Measurements from ENCODE around the gene ALX4. TPM values are rescaled to one million over a fixed set of nuclear protein-coding genes. Genes with fewer than 3 reads are reported as not detected.

The ALX4 gene
- polyA plus RNA-seq, 3 donors = not detected

DNA sequence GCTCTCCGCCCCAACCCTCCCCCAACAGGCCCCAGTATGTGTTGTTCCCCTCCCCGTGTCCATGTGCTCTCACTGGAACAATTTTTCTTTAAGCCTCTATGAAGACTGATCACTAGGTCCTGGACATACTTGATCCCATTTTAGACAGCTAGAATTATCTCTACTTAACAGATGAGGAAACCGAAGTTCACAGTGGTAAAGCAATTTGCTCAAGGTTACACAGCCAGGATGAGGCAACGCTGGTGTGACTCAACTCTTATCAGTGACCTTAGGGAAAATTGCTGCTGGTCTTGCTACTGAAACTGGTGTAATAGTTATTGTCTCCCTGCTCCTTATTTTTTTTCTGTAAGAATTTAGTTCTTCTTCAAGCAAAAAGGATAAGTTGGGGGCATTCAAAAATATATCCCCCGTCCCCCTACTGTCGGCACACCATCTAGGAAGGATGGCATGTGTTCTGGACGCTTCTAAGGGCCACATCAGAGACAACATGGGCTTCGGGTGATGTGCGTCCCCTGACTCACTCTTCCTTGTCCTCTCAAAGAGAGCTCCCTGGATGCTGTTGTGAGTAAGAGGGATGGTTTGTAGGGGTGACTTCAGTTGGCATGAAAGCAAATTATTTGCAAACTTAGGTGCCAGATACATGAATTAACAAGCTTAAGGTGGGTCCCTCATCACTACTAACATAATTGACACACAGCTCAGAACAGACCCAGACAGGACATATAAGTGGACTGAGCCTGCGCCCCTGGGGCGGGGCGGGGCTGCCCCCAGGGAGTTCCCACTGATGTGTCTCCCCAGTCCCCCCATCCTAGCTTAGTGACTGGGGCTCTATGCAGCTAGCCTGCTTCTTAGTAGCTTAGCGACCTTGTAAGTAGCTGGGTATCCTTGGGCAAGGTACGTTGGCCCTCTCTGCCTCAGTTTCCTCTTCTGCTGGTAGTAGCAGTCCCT lies 23.6 kb upstream of the ALX4 start:
- no peaks in the 10 kb centered on the region for H3K4me1 Mint-ChIP-seq
- no peak overlapping the region for H3K4me2 ChIP-seq (replicated peaks; ENCODE audit: extremely low read depth, low read length, poor library complexity, severe bottlenecking)
- TF ChIP-seq, protein P1, sequence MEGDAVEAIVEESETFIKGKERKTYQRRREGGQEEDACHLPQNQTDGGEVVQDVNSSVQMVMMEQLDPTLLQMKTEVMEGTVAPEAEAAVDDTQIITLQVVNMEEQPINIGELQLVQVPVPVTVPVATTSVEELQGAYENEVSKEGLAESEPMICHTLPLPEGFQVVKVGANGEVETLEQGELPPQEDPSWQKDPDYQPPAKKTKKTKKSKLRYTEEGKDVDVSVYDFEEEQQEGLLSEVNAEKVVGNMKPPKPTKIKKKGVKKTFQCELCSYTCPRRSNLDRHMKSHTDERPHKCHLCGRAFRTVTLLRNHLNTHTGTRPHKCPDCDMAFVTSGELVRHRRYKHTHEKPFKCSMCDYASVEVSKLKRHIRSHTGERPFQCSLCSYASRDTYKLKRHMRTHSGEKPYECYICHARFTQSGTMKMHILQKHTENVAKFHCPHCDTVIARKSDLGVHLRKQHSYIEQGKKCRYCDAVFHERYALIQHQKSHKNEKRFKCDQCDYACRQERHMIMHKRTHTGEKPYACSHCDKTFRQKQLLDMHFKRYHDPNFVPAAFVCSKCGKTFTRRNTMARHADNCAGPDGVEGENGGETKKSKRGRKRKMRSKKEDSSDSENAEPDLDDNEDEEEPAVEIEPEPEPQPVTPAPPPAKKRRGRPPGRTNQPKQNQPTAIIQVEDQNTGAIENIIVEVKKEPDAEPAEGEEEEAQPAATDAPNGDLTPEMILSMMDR (IDR thresholded peaks at IDR 0.05) = no peak
- H4K20me1 ChIP-seq (ENCODE audit: insufficient read depth, low read length) = no peaks in the 10 kb centered on the region
- no peaks in the 10 kb centered on the region for H3K79me2 ChIP-seq (ENCODE audit: insufficient read depth, low read length)
- no peaks in the 10 kb centered on the region for H3K36me3 Mint-ChIP-seq
- WGBS (ENCODE audit: insufficient coverage) = 90% methylated on average over 10 of the region's 14 CpGs
- H3K27me3 Mint-ChIP-seq (ENCODE audit: low read depth in 3 of 3) = peaks cover 46 to 76% (median 64%) of the 10 kb centered on the region in 3 donors
- no peaks in the 10 kb centered on the region for H3K36me3 ChIP-seq (replicated peaks in 1 of 2; ENCODE audit: control insufficient read depth in 1 of 2, insufficient read depth in 2 of 2, low read length in 2 of 2)
- H3K4me3 ChIP-seq (replicated peaks in 1 of 3; ENCODE audit: low read depth in 2 of 3, low read length in 3 of 3) = no peak overlapping the region
- no peak for DNase-seq
- H3K9me3 ChIP-seq (replicated peaks in 1 of 2; ENCODE audit: control insufficient read depth in 1 of 2, insufficient read depth in 1 of 2, low read length in 2 of 2) = no peaks in the 10 kb centered on the region
- H3K27ac ChIP-seq (ENCODE audit: low read depth in 1 of 2, low read length in 2 of 2) = no peak overlapping the region
- no peak overlapping the region for H3K4me3 Mint-ChIP-seq
- H3K9me3 Mint-ChIP-seq = peaks cover 0 to 2% (median 0%) of the 10 kb centered on the region in 7 donors
- H3K9ac ChIP-seq (ENCODE audit: insufficient read depth, low read length, poor library complexity, severe bottlenecking) = no peak overlapping the region
- H3K4me1 ChIP-seq (ENCODE audit: control insufficient read depth in 1 of 2, insufficient read depth in 2 of 2, low read length in 2 of 2) = no peaks in the 10 kb centered on the region
- H3K27ac Mint-ChIP-seq = no peak overlapping the region
- peaks cover 27 to 58% of the 10 kb centered on the region in 2 donors for H3K27me3 ChIP-seq (ENCODE audit: control insufficient read depth in 2 of 2, insufficient read depth in 2 of 2, low read length in 2 of 2)
- no peak overlapping the region for H2AFZ ChIP-seq (ENCODE audit: insufficient read depth, low read depth, low read length, poor library complexity, severe bottlenecking)
- intact Hi-C loops (cut with micrococcal nuclease) = no loop called here

DNA sequence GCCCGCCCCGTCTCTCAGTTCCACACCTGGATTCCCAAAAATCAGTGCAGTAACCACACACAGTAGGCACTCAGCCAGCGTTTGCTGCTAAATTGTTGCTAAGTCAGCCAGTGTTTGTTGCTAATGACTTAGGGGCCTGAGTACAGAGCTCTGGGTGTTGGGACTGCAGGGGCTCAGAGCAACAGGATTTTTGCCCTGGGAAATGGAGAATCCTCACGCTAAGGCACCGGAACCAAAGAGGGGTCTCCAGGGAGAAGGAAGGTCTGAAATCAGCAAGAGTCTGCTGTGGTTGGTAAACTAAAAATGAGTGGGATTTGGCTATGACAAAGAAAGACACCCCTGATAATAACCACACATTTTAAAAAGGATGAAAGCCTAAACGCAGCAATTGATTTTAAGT lies 22.7 kb upstream of the ALX4 start:
- peak overlapping the region in 1 of 2 donors; percentile 17 for H3K4me3 Mint-ChIP-seq
- Histone ChIP-seq H4K20me1 (ENCODE audit: insufficient read depth, low read length) (no peaks in the 10 kb centered on the region), H3K4me2 (replicated peaks; ENCODE audit: extremely low read depth, low read length, poor library complexity, severe bottlenecking) (no peak overlapping the region), H3K79me2 (ENCODE audit: insufficient read depth, low read length) (no peaks in the 10 kb centered on the region), H3K9me3 (replicated peaks in 1 of 2; ENCODE audit: control insufficient read depth in 1 of 2, insufficient read depth in 1 of 2, low read length in 2 of 2) (no peaks in the 10 kb centered on the region), H3K36me3 (replicated peaks in 1 of 2; ENCODE audit: control insufficient read depth in 1 of 2, insufficient read depth in 2 of 2, low read length in 2 of 2) (no peaks in the 10 kb centered on the region), H3K4me1 (ENCODE audit: control insufficient read depth in 1 of 2, insufficient read depth in 2 of 2, low read length in 2 of 2) (no peaks in the 10 kb centered on the region), H3K27me3 (ENCODE audit: control insufficient read depth in 2 of 2, insufficient read depth in 2 of 2, low read length in 2 of 2) (peaks cover 27 to 56% of the 10 kb centered on the region in 2 donors), H3K4me3 (replicated peaks in 1 of 3; ENCODE audit: low read depth in 2 of 3, low read length in 3 of 3) (no peak overlapping the region), H3K27ac (ENCODE audit: low read depth in 1 of 2, low read length in 2 of 2) (no peak overlapping the region), H3K9ac (ENCODE audit: insufficient read depth, low read length, poor library complexity, severe bottlenecking) (no peak overlapping the region), H2AFZ (ENCODE audit: insufficient read depth, low read depth, low read length, poor library complexity, severe bottlenecking) (no peak overlapping the region)
- DNase-seq = no peak
- H3K36me3 Mint-ChIP-seq = no peaks in the 10 kb centered on the region
- TF ChIP-seq, protein P1 (IDR thresholded peaks at IDR 0.05) = no peak
- intact Hi-C loops (cut with micrococcal nuclease) = no loop called here
- peaks cover 0 to 2% (median 0%) of the 10 kb centered on the region in 7 donors for H3K9me3 Mint-ChIP-seq
- no peaks in the 10 kb centered on the region for H3K4me1 Mint-ChIP-seq
- 85% methylated on average over 2 of the region's 6 CpGs for WGBS (ENCODE audit: insufficient coverage)
- H3K27ac Mint-ChIP-seq = no peak overlapping the region
- H3K27me3 Mint-ChIP-seq (ENCODE audit: low read depth in 3 of 3) = peaks cover 45 to 76% (median 64%) of the 10 kb centered on the region in 3 donors

All from CD14-positive monocyte (primary cell).